Trophoblast cell (in vitro differentiated cells and primary cell): ENCODE data around the gene DLGAP4.

ENCODE experiments used
- DNase-seq, 2 donors: peaks; one replicate each; pipeline ENCODE4 v3.0.0-alpha.2; 2016
- H2AFZ ChIP-seq: 2 replicates; pipeline ENCODE4 v1.6.1; 2013; ENCODE audit warnings: low read length, moderate library complexity, mild to moderate bottlenecking; ENCODE audit not compliant: insufficient read depth, poor library complexity
- H2AK5ac ChIP-seq: 2 replicates; pipeline ENCODE4 v1.6.1; 2013; ENCODE audit warnings: mild to moderate bottlenecking, low read length
- H2BK120ac ChIP-seq: 2 replicates; pipeline ENCODE4 v1.6.1; 2013; ENCODE audit warnings: low read length, mild to moderate bottlenecking, moderate library complexity; ENCODE audit not compliant: insufficient read depth, poor library complexity
- H2BK12ac ChIP-seq: 2 replicates; pipeline ENCODE4 v1.6.1; 2013; ENCODE audit warnings: mild to moderate bottlenecking, low read length, moderate library complexity
- H2BK5ac ChIP-seq: 2 replicates; pipeline ENCODE4 v1.6.1; 2013; ENCODE audit warnings: low read length, low read depth, moderate library complexity, mild to moderate bottlenecking; ENCODE audit not compliant: poor library complexity
- H3K14ac ChIP-seq: 2 replicates; pipeline ENCODE4 v1.6.1; 2013; ENCODE audit warnings: mild to moderate bottlenecking, low read length
- H3K18ac ChIP-seq: 2 replicates; pipeline ENCODE4 v1.6.1; 2013; ENCODE audit warnings: mild to moderate bottlenecking, low read length
- H3K23ac ChIP-seq: 2 replicates; pipeline ENCODE4 v1.6.1; 2013; ENCODE audit warnings: low read length
- H3K27ac ChIP-seq: 2 replicates; pipeline ENCODE4 v1.5.1; 2013; ENCODE audit warnings: low read depth, mild to moderate bottlenecking, inconsistent platforms, low read length, moderate library complexity
- H3K27me3 ChIP-seq: 2 replicates; pipeline ENCODE4 v1.6.1; 2013; ENCODE audit warnings: inconsistent platforms, mild to moderate bottlenecking, low read length, moderate library complexity; ENCODE audit not compliant: insufficient read depth
- H3K36me3 ChIP-seq, 2 experiments: 1 replicate in 1 of 2; 2 replicates in 1 of 2; pipeline ENCODE4 v1.6.1; 2013; ENCODE audit warnings: low read length in 2 of 2, mild to moderate bottlenecking in 2 of 2, moderate library complexity in 1 of 2; ENCODE audit not compliant: insufficient read depth in 2 of 2, control insufficient read depth in 1 of 2
- H3K4ac ChIP-seq: 2 replicates; pipeline ENCODE4 v1.6.1; 2013; ENCODE audit warnings: low read depth, mild to moderate bottlenecking, low read length, moderate library complexity
- H3K4me1 ChIP-seq, 2 experiments: 1 replicate in 1 of 2; 2 replicates in 1 of 2; pipeline ENCODE4 v1.6.1; 2013; ENCODE audit warnings: low read length in 2 of 2, mild to moderate bottlenecking in 2 of 2, moderate library complexity in 1 of 2; ENCODE audit not compliant: insufficient read depth in 2 of 2, control insufficient read depth in 1 of 2
- H3K4me2 ChIP-seq: 2 replicates; pipeline ENCODE4 v1.6.1; 2013; ENCODE audit warnings: inconsistent platforms, mild to moderate bottlenecking, low read length, moderate library complexity
- H3K4me3 ChIP-seq: 2 replicates; pipeline ENCODE4 v1.5.1; 2013; ENCODE audit warnings: mild to moderate bottlenecking, low read depth, low read length, inconsistent platforms
- H3K79me1 ChIP-seq: one replicate; pipeline ENCODE4 v1.6.1; 2013; ENCODE audit warnings: low read length
- H3K79me2 ChIP-seq: 2 replicates; pipeline ENCODE4 v1.6.1; 2013; ENCODE audit warnings: low read length, mild to moderate bottlenecking; ENCODE audit not compliant: control insufficient read depth, insufficient read depth, poor library complexity
- H3K9ac ChIP-seq: 2 replicates; pipeline ENCODE4 v1.6.1; 2013; ENCODE audit warnings: mild to moderate bottlenecking, low read length
- H3K9me3 ChIP-seq: 2 replicates; pipeline ENCODE4 v1.6.1; 2013; ENCODE audit warnings: low read depth, mild to moderate bottlenecking, control low read depth, inconsistent platforms, low read length; ENCODE audit not compliant: insufficient read depth
- H4K12ac ChIP-seq: 2 replicates; pipeline ENCODE4 v1.6.1; 2013; ENCODE audit warnings: low read depth, mild to moderate bottlenecking, low read length, moderate library complexity
- H4K8ac ChIP-seq: 2 replicates; pipeline ENCODE4 v1.6.1; 2013; ENCODE audit warnings: low read depth, mild to moderate bottlenecking, low read length, moderate library complexity
- H4K91ac ChIP-seq: one replicate; pipeline ENCODE4 v1.6.1; 2013; ENCODE audit warnings: low read depth, mild to moderate bottlenecking, low read length, moderate library complexity
- WGBS: extraction: QIAGEN DNeasy Blood & Tissue Kit; methylation state at CpG from one replicate; pipeline ENCODE4 v1.1.7; 2013; ENCODE audit warnings: missing lambda C conversion rate; ENCODE audit not compliant: insufficient read length, insufficient coverage; ENCODE audit errors: extremely low coverage; 5-methylcytosine and 5-hydroxymethylcytosine counted together

The DLGAP4 gene

DNA sequence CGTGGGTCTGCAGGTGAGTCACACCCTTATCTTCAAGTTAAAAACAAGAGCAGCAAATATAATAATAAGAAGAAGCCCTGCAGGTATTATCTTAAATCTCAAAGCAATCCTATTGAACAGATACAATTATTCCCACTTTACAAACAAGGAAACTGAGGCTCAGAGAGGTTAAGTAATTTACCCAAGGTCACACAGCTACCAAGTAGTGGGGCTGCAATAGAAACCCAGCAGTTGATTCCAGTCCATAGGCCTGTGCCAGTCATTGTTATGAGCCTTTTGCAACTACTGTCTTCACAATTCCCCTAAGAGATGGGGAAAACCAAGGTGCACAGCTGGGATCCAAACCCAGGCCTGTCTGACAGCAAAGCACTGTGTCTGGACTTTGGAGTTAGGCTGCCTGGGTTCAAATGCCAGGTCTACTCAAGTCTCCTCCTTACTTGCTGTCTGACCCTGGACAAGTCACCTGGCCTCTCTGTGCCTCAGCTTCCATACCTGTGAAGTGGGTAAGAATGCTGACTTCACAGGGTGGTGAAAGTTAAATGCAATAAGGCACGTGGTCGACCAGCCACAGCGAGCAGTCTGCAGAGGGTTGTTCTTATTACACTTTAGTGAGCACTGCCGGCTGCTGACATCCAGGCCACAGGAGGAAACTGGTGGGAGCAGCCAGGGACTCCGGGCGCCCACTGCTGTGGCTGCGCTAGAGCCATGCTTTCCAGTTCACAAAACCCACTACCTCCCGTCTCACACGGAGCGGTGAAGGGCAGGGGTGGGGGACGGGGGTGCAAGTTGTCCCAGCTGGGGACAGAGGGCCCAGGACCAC, 241.3 kb downstream of the DLGAP4 start:
- Histone ChIP-seq H3K4me2 (no peak overlapping the region), H2BK12ac (no peak overlapping the region), H3K9ac (no peak overlapping the region), H4K91ac (no peak overlapping the region), H3K14ac (no peak overlapping the region), H3K27ac (no peak overlapping the region), H3K36me3 (peaks cover 47 to 54% of the 10 kb centered on the region in 2 experiments), H3K9me3 (peaks cover 5% of the 10 kb centered on the region), H3K79me2 (peaks cover 11% of the 10 kb centered on the region), H3K4me1 (peaks cover 15 to 22% of the 10 kb centered on the region in 2 experiments), H2BK5ac (no peak overlapping the region), H3K27me3 (no peaks in the 10 kb centered on the region), H3K18ac (no peak overlapping the region), H3K4me3 (no peak overlapping the region), H2AK5ac (no peak overlapping the region), H4K8ac (no peak overlapping the region), H2AFZ (no peak overlapping the region), H3K23ac (no peak overlapping the region), H3K4ac (no peak overlapping the region), H2BK120ac (no peak overlapping the region), H4K12ac (no peak overlapping the region), H3K79me1 (peaks cover 7% of the 10 kb centered on the region)
- no peak for DNase-seq
- no CpG with 5 or more reads among the region's 12 CpGs for whole genome bisulfite sequencing

DNA sequence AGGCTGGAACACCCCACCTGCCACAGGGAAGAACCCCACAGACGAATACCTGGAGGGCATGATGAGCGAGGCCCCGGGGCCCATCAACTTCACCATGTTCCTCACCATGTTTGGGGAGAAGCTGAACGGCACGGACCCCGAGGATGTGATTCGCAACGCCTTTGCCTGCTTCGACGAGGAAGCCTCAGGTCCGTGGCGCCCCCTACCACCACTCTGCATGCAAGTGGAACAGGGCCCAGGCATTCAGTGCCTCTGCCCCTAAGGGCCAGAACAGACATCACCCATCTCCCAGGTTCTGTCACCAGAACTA, 241.8 kb downstream of the DLGAP4 start:
- Histone ChIP-seq H4K12ac (no peak overlapping the region), H3K4me1 (peaks cover 9 to 16% of the 10 kb centered on the region in 2 experiments)
- no CpG with 5 or more reads among the region's 12 CpGs for WGBS

DNA sequence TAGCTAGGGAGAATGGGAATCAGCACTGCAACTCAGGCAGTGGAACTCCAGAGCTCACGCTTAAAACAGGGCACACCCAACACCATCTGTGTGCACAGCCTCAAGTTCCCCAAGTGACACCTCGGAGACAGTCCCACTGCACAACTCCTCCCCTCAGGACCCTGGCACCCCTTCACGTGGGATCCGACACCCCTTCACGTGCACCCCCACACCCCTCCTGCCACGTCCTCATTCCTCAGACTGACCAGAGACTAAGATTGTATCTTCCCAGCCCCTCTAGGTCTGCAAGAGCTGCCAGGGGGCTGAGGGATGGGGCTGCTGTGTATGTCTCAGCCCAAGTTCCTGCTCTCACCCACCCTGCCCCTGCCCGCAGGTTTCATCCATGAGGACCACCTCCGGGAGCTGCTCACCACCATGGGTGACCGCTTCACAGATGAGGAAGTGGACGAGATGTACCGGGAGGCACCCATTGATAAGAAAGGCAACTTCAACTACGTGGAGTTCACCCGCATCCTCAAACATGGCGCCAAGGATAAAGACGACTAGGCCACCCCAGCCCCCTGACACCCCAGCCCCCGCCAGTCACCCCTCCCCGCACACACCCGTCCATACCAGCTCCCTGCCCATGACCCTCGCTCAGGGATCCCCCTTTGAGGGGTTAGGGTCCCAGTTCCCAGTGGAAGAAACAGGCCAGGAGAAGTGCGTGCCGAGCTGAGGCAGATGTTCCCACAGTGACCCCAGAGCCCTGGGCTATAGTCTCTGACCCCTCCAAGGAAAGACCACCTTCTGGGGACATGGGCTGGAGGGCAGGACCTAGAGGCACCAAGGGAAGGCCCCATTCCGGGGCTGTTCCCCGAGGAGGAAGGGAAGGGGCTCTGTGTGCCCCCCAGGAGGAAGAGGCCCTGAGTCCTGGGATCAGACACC, 242.8 kb downstream of the DLGAP4 start:
- H3K14ac ChIP-seq = no peak overlapping the region
- H3K79me1 ChIP-seq = no peaks in the 10 kb centered on the region
- no peak overlapping the region for H4K12ac ChIP-seq
- no peak overlapping the region for H2AFZ ChIP-seq
- H3K9ac ChIP-seq = no peak overlapping the region
- DNase-seq = no peak
- no peak overlapping the region for H3K18ac ChIP-seq
- H3K4me2 ChIP-seq = no peak overlapping the region
- no peaks in the 10 kb centered on the region for H3K79me2 ChIP-seq
- H3K27ac ChIP-seq = no peak overlapping the region
- H2BK120ac ChIP-seq = no peak overlapping the region
- H2AK5ac ChIP-seq = no peak overlapping the region
- H3K27me3 ChIP-seq = no peaks in the 10 kb centered on the region
- H2BK12ac ChIP-seq = no peak overlapping the region
- H3K4me3 ChIP-seq = no peak overlapping the region
- H3K36me3 ChIP-seq = peaks cover 42 to 47% of the 10 kb centered on the region in 2 experiments
- H2BK5ac ChIP-seq = no peak overlapping the region
- H3K23ac ChIP-seq = no peak overlapping the region
- H4K8ac ChIP-seq = no peak overlapping the region
- H3K9me3 ChIP-seq = peaks cover 2% of the 10 kb centered on the region
- H3K4ac ChIP-seq = no peak overlapping the region
- H4K91ac ChIP-seq = no peak overlapping the region
- no CpG with 5 or more reads among the region's 23 CpGs for whole genome bisulfite sequencing
- peaks cover 0 to 6% of the 10 kb centered on the region in 2 experiments for H3K4me1 ChIP-seq

More for the DNA sequence above, 241.8 kb downstream of the DLGAP4 start:
- no peak overlapping the region for H3K4me3 ChIP-seq
- no peak overlapping the region for H2BK120ac ChIP-seq
- no peak overlapping the region for H3K4ac ChIP-seq
- H3K27ac ChIP-seq = no peak overlapping the region
- H2AK5ac ChIP-seq = no peak overlapping the region
- peaks cover 6% of the 10 kb centered on the region for H3K79me2 ChIP-seq
- no peak overlapping the region for H3K23ac ChIP-seq
- peaks cover 2% of the 10 kb centered on the region for H3K79me1 ChIP-seq
- no peak overlapping the region for H2BK5ac ChIP-seq
- no peak overlapping the region for H3K4me2 ChIP-seq
- H4K91ac ChIP-seq = no peak overlapping the region
- no peak for DNase-seq
- no peak overlapping the region for H3K14ac ChIP-seq
- peaks cover 47 to 53% of the 10 kb centered on the region in 2 experiments for H3K36me3 ChIP-seq
- no peak overlapping the region for H3K18ac ChIP-seq
- H3K9ac ChIP-seq = no peak overlapping the region
- no peak overlapping the region for H4K8ac ChIP-seq
- H3K9me3 ChIP-seq = peaks cover 2% of the 10 kb centered on the region
- H2AFZ ChIP-seq = no peak overlapping the region
- H2BK12ac ChIP-seq = no peak overlapping the region
- no peaks in the 10 kb centered on the region for H3K27me3 ChIP-seq

DNA sequence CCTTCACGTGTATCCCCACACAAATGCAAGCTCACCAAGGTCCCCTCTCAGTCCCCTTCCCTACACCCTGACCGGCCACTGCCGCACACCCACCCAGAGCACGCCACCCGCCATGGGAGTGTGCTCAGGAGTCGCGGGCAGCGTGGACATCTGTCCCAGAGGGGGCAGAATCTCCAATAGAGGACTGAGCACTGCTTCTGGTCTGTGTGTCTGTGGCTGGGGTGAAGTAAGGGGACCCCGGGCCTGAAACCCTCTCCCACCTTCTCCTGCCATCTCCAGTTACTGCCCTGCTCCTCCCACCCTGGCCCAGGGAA, 243.4 kb downstream of the DLGAP4 start:
- H3K9me3 ChIP-seq = peaks cover 2% of the 10 kb centered on the region
- no peak overlapping the region for H2BK5ac ChIP-seq
- H3K23ac ChIP-seq = no peak overlapping the region
- H3K79me2 ChIP-seq = no peaks in the 10 kb centered on the region
- no peaks in the 10 kb centered on the region for H3K27me3 ChIP-seq
- no peak overlapping the region for H4K91ac ChIP-seq
- WGBS = no CpG with 5 or more reads among the region's 9 CpGs
- H3K4me3 ChIP-seq = no peak overlapping the region
- H3K36me3 ChIP-seq = peaks cover 39 to 45% of the 10 kb centered on the region in 2 experiments
- H2BK12ac ChIP-seq = no peak overlapping the region
- H4K8ac ChIP-seq = no peak overlapping the region
- H3K18ac ChIP-seq = no peak overlapping the region
- H2AFZ ChIP-seq = no peak overlapping the region
- H3K4ac ChIP-seq = no peak overlapping the region
- no peak overlapping the region for H2AK5ac ChIP-seq
- peaks cover 0 to 4% of the 10 kb centered on the region in 2 experiments for H3K4me1 ChIP-seq
- no peak overlapping the region for H3K14ac ChIP-seq
- no peak overlapping the region for H3K4me2 ChIP-seq
- no peaks in the 10 kb centered on the region for H3K79me1 ChIP-seq
- no peak overlapping the region for H3K9ac ChIP-seq
- H2BK120ac ChIP-seq = no peak overlapping the region
- H4K12ac ChIP-seq = peak overlapping the region; percentile 27
- no peak for DNase-seq
- no peak overlapping the region for H3K27ac ChIP-seq
